H1 (cell line): ENCODE measurements around the gene PGBD5. TPM values are rescaled to one million over a fixed set of nuclear protein-coding genes. Genes with fewer than 3 reads are reported as not detected.

Experiments used
- CTCF ChIA-PET: fragments of 300-600 bp; sonication (Branson Sonifier 250); formaldehyde crosslinking; loops from one replicate; lab custom pipeline; 2021; ENCODE audit not compliant: partially characterized antibody; lab: Charles Lee
- POLR2A ChIA-PET: fragments of 300-600 bp; sonication (Branson Sonifier 250); formaldehyde crosslinking; loops from one replicate; lab custom pipeline; 2021; ENCODE audit warnings: inconsistent platforms; ENCODE audit not compliant: partially characterized antibody; lab: Charles Lee
- DNase-seq, 2 experiments: peaks; one replicate each; pipeline versions ENCODE4 v3.0.0 to v3.0.0-alpha.2; 2010 to 2022; ENCODE audit warnings: low spot score in 2 of 2, low read depth in 1 of 2, mixed read lengths in 1 of 2
- FAIRE-seq: peaks from 2 replicates; lab custom pipeline; 2011; peaks lifted over from hg19 to GRCh38; lab: Jason Lieb, UNC
- H2AFZ ChIP-seq: 2 replicates; pipeline ENCODE4 v1.8.1; 2012; ENCODE audit warnings: low read length, inconsistent platforms
- H2AK5ac ChIP-seq: 2 replicates; pipeline ENCODE4 v1.6.1; 2013; ENCODE audit warnings: low read depth, low read length
- H2BK120ac ChIP-seq: replicated peaks from 2 replicates; pipeline ENCODE3; 2013; ENCODE audit warnings: low read depth, low read length, inconsistent platforms
- H2BK12ac ChIP-seq: 2 replicates; pipeline ENCODE4 v1.6.1; 2013; ENCODE audit warnings: low read depth, low read length
- H2BK15ac ChIP-seq: 2 replicates; pipeline ENCODE4 v1.6.1; 2013; ENCODE audit warnings: low read length
- H2BK20ac ChIP-seq: 2 replicates; pipeline ENCODE4 v1.6.1; 2013; ENCODE audit warnings: low read length
- H2BK5ac ChIP-seq: 2 replicates; pipeline ENCODE4 v1.6.1; 2013; ENCODE audit warnings: low read depth, low read length
- H3K14ac ChIP-seq: 2 replicates; pipeline ENCODE4 v1.6.1; 2013; ENCODE audit warnings: inconsistent platforms; ENCODE audit not compliant: insufficient read length
- H3K18ac ChIP-seq: 2 replicates; pipeline ENCODE4 v1.6.1; 2013; ENCODE audit warnings: low read length; ENCODE audit errors: extremely low read depth
- H3K23ac ChIP-seq: 2 replicates; pipeline ENCODE4 v1.6.1; 2013; ENCODE audit warnings: inconsistent platforms; ENCODE audit not compliant: insufficient read length
- H3K23me2 ChIP-seq: 2 replicates; pipeline ENCODE4 v1.6.1; 2013; ENCODE audit warnings: low read depth, low read length
- H3K27ac ChIP-seq: 2 replicates; pipeline ENCODE4 v1.6.1; 2011; ENCODE audit warnings: low read depth, low read length, inconsistent platforms
- H3K27me3 ChIP-seq, 4 experiments: replicated peaks in 1 of 4; 1 replicate in 1 of 4; 2 replicates in 3 of 4; pipeline versions ENCODE4 v1.6.1 to v1.8.1; 2011 to 2013; ENCODE audit warnings: low read length in 3 of 4, mild to moderate bottlenecking in 3 of 4, inconsistent platforms in 2 of 4, mixed read lengths in 2 of 4, moderate library complexity in 1 of 4; ENCODE audit not compliant: control insufficient read depth in 3 of 4, insufficient read depth in 3 of 4; ENCODE audit errors: extremely low read depth in 1 of 4
- H3K36me3 ChIP-seq, 4 experiments: 2 replicates each; pipeline versions ENCODE4 v1.6.1 to v1.8.1; 2011 to 2013; ENCODE audit warnings: mild to moderate bottlenecking in 4 of 4, low read length in 3 of 4, moderate library complexity in 2 of 4, control low read depth in 1 of 4, inconsistent platforms in 1 of 4; ENCODE audit not compliant: insufficient read depth in 4 of 4, control insufficient read depth in 2 of 4
- H3K4ac ChIP-seq: replicated peaks from 2 replicates; pipeline ENCODE3; 2013; ENCODE audit warnings: low read length, low read depth, mixed read lengths, inconsistent platforms; ENCODE audit not compliant: insufficient read length
- H3K4me1 ChIP-seq, 4 experiments: replicated peaks in 1 of 4; 1 replicate in 1 of 4; 2 replicates in 3 of 4; pipeline versions ENCODE4 v1.6.1 to v1.8.1; 2011 to 2013; ENCODE audit warnings: low read length in 3 of 4, inconsistent platforms in 2 of 4, mixed read lengths in 1 of 4; ENCODE audit not compliant: insufficient read depth in 4 of 4, control insufficient read depth in 3 of 4
- H3K4me2 ChIP-seq, 2 experiments: 2 replicates each; pipeline versions ENCODE4 v1.6.1 to v1.8.1; 2011 to 2013; ENCODE audit warnings: low read depth in 2 of 2, low read length in 2 of 2, control low read depth in 1 of 2, inconsistent platforms in 1 of 2, mild to moderate bottlenecking in 1 of 2; ENCODE audit not compliant: insufficient read depth in 1 of 2
- H3K4me3 ChIP-seq, 4 experiments: fragments of 200-600, 300-600 bp in 1 of 4; sonication (generic), shearing (Covaris generic), sonication (Bioruptor Twin) in 1 of 4; 2 replicates each; pipeline versions ENCODE4 v1.5.1 to v1.8.1; 2011 to 2016; ENCODE audit warnings: low read length in 4 of 4, low read depth in 3 of 4, control low read depth in 2 of 4, inconsistent platforms in 2 of 4, mild to moderate bottlenecking in 2 of 4, mixed read lengths in 1 of 4, moderate library complexity in 1 of 4; ENCODE audit not compliant: insufficient read depth in 2 of 4; ENCODE audit errors: extremely low read depth in 1 of 4
- H3K56ac ChIP-seq: replicated peaks from 2 replicates; pipeline ENCODE3; 2013; ENCODE audit warnings: low read depth, mild to moderate bottlenecking, mixed read lengths, low read length, inconsistent platforms; ENCODE audit not compliant: insufficient read length
- H3K79me1 ChIP-seq: 2 replicates; pipeline ENCODE4 v1.6.1; 2013; ENCODE audit warnings: low read depth, low read length, control low read depth
- H3K79me2 ChIP-seq, 2 experiments: 2 replicates each; pipeline versions ENCODE4 v1.6.1 to v1.8.1; 2012 to 2013; ENCODE audit warnings: low read length in 2 of 2, mild to moderate bottlenecking in 2 of 2, inconsistent platforms in 1 of 2; ENCODE audit not compliant: insufficient read depth in 2 of 2, control insufficient read depth in 1 of 2
- H3K9ac ChIP-seq, 4 experiments: replicated peaks in 1 of 4; 1 replicate in 1 of 4; 2 replicates in 3 of 4; pipeline versions ENCODE4 v1.6.1 to v1.8.1; 2011 to 2013; ENCODE audit warnings: low read depth in 3 of 4, low read length in 3 of 4, control low read depth in 2 of 4, mild to moderate bottlenecking in 2 of 4, moderate library complexity in 2 of 4, inconsistent platforms in 1 of 4; ENCODE audit errors: extremely low read depth in 1 of 4
- H3K9me3 ChIP-seq, 2 experiments: 2 replicates each; pipeline versions ENCODE4 v1.6.1 to v1.8.1; 2012 to 2013; ENCODE audit warnings: mild to moderate bottlenecking in 2 of 2, moderate library complexity in 2 of 2, control low read depth in 1 of 2, inconsistent platforms in 1 of 2, low read depth in 1 of 2, low read length in 1 of 2, mixed read lengths in 1 of 2; ENCODE audit not compliant: insufficient read depth in 2 of 2
- H4K20me1 ChIP-seq, 2 experiments: replicated peaks in 1 of 2; 2 replicates each; pipeline versions ENCODE3 to v1.8.1; 2011 to 2013; ENCODE audit warnings: inconsistent platforms in 2 of 2, low read length in 2 of 2, mild to moderate bottlenecking in 1 of 2; ENCODE audit not compliant: insufficient read depth in 2 of 2, control insufficient read depth in 1 of 2
- H4K5ac ChIP-seq: 2 replicates; pipeline ENCODE4 v1.6.1; 2013; ENCODE audit warnings: low read length, low read depth, mixed read lengths, inconsistent platforms; ENCODE audit not compliant: insufficient read length
- H4K8ac ChIP-seq: 2 replicates; pipeline ENCODE4 v1.8.0; 2013; ENCODE audit warnings: mild to moderate bottlenecking, moderate library complexity, low read length, inconsistent platforms; ENCODE audit not compliant: insufficient read depth; ENCODE audit errors: extremely low read depth
- H4K91ac ChIP-seq: replicated peaks from 2 replicates; pipeline ENCODE3; 2013; ENCODE audit warnings: low read length, mixed read lengths, inconsistent platforms; ENCODE audit not compliant: insufficient read length
- BCL11A ChIP-seq, 2 experiments: IDR thresholded peaks; one replicate each; pipeline ENCODE4 v1.6.1; 2011; ENCODE audit warnings: low read depth in 2 of 2, low read length in 2 of 2, mild to moderate bottlenecking in 2 of 2
- CBX5 ChIP-seq: fragments of 300-800, 300-1000 bp; sonication (generic); IDR thresholded peaks from 2 replicates; pipeline ENCODE4 v1.7.1; 2016; ENCODE audit warnings: antibody characterized with exemption, low read length, low read depth
- EGR1 ChIP-seq: IDR thresholded peaks from 2 replicates; pipeline ENCODE4 v1.6.1; 2011; ENCODE audit warnings: low read depth, low read length, borderline replicate concordance
- EP300 ChIP-seq, 2 experiments: IDR thresholded peaks; 1 replicate in 1 of 2; 2 replicates in 1 of 2; pipeline ENCODE4 v1.6.1; 2011 to 2012; ENCODE audit warnings: low read depth in 2 of 2, low read length in 2 of 2, mild to moderate bottlenecking in 2 of 2, borderline replicate concordance in 1 of 2, inconsistent platforms in 1 of 2, moderate library complexity in 1 of 2
- GABPA ChIP-seq: IDR thresholded peaks from 2 replicates; pipeline ENCODE4 v1.6.1; 2011; ENCODE audit warnings: mild to moderate bottlenecking, low read length, moderate library complexity, borderline replicate concordance; ENCODE audit not compliant: insufficient read depth
- KDM5A ChIP-seq: fragments of 200-600 bp; IDR thresholded peaks from 2 replicates; pipeline ENCODE4 v1.7.1; 2012; ENCODE audit warnings: mild to moderate bottlenecking, low read length, inconsistent platforms, mixed read lengths
- RAD21 ChIP-seq, 2 experiments: IDR thresholded peaks in 1 of 2; conservative IDR thresholded peaks in 1 of 2; 2 replicates each; pipeline ENCODE4 v1.6.1; 2011; ENCODE audit warnings: low read depth in 2 of 2, low read length in 2 of 2, improper control_type of control experiment in 1 of 2, inconsistent platforms in 1 of 2, mild to moderate bottlenecking in 1 of 2, moderate library complexity in 1 of 2
- RXRA ChIP-seq: IDR thresholded peaks from 2 replicates; pipeline ENCODE4 v1.6.1; 2011; ENCODE audit warnings: low read depth, mild to moderate bottlenecking, low read length, moderate library complexity; ENCODE audit not compliant: insufficient read depth
- SIN3A ChIP-seq, 2 experiments: IDR thresholded peaks in 1 of 2; conservative IDR thresholded peaks in 1 of 2; 2 replicates each; pipeline ENCODE4 v1.6.1; 2011 to 2012; ENCODE audit warnings: low read length in 2 of 2, improper control_type of control experiment in 1 of 2, low read depth in 1 of 2, mild to moderate bottlenecking in 1 of 2
- TEAD4 ChIP-seq: IDR thresholded peaks from 2 replicates; pipeline ENCODE4 v1.6.1; 2012; ENCODE audit warnings: low read depth, low read length, inconsistent platforms, mixed read lengths
- WGBS, 2 experiments: shearing (Covaris generic) in 1 of 2; methylation state at CpG; one replicate each; pipeline versions ENCODE4 v1.1.6 to v1.1.7; 2013 to 2015; ENCODE audit warnings: low lambda C conversion rate in 2 of 2, mixed read lengths in 2 of 2, inconsistent platforms in 1 of 2, low coverage in 1 of 2, missing lambda C conversion rate in 1 of 2; ENCODE audit not compliant: insufficient replicate concordance in 2 of 2, insufficient coverage in 1 of 2, insufficient read length in 1 of 2; ENCODE audit errors: extremely low coverage in 1 of 2, missing lambda C conversion rate in 1 of 2; 5-methylcytosine and 5-hydroxymethylcytosine counted together
- polyA plus RNA-seq, 7 experiments: library from polyadenylated mRNA; depleted of rRNA in 3 of 7; stranded (reverse) in 5 of 7; unstranded in 2 of 7; fragments of >200 nt in 5 of 7; fragments of 200-250 nt in 2 of 7; gene quantifications; 1 replicate in 5 of 7; 2 replicates in 1 of 7; 4 replicates in 1 of 7; pipeline versions ENCODE4 v1.2.1 to v1.2.3, GENCODE V29; 2011 to 2013; ENCODE audit warnings: missing spikeins in 2 of 7, mixed read lengths in 2 of 7
- total RNA-seq: library from RNA; stranded (reverse); fragmentation: NEBNext Ultra II Directional; extraction: Animal tissue kit (Norgen Biotek cat#: 25700); gene quantifications from 2 replicates; pipeline ENCODE4 v1.2.1, GENCODE V29; 2021
- TF ChIP-seq, protein P1 (sequence below): IDR thresholded peaks from 2 replicates; pipeline ENCODE4 v1.6.1; 2012; ENCODE audit warnings: inconsistent platforms

PGBD5 gene
- total and polyA plus RNA-seq, 2 of the 8 experiments (the other 6 are each of a cell fraction or from before 2014, with no cell fraction given): 16.3 to 18.4 TPM

DNA sequence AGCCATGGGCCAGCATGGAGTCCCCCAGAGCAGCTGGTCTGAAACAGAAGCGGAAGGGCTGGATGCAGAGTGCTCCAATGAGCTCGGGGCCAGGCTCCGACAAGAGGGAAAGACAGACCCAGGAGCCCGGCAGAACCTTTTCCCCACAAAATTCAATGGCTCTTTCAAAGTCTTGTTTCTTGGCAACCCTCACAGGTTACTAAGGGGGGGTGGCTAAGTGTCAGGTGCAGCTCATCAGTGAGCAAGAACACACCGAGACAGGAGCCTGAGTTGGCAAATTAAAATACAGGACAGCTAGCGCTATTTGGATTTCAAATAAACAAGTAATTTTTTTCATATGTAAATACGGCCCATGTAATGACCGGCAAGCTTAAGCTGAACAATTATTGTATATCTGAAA lies 27.3 kb downstream of the PGBD5 start:
- H3K23me2 ChIP-seq: peaks cover 2% of the 10 kb centered on the region; the same call in 1 of the 2 replicates
- no peak overlapping the region for H2BK12ac ChIP-seq
- DNase-seq: no peak
- no peak for FAIRE-seq
- no peaks in the 10 kb centered on the region for H3K9me3 ChIP-seq
- H2BK5ac ChIP-seq: no peak overlapping the region
- H3K9ac ChIP-seq: no peak overlapping the region
- H3K36me3 ChIP-seq: no peaks in the 10 kb centered on the region
- no peak overlapping the region for H4K5ac ChIP-seq
- CTCF ChIA-PET: interaction anchor here (0.9 to 2.3 kb wide), 5 partner anchors 11 to 168 kb away, joined by 3 to 9 read pairs (median 3); no protein-coding TSS in a partner anchor
- TF ChIP-seq, protein P1, sequence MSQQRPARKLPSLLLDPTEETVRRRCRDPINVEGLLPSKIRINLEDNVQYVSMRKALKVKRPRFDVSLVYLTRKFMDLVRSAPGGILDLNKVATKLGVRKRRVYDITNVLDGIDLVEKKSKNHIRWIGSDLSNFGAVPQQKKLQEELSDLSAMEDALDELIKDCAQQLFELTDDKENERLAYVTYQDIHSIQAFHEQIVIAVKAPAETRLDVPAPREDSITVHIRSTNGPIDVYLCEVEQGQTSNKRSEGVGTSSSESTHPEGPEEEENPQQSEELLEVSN: no peak
- no peak for TF ChIP-seq RAD21 (IDR thresholded peaks at IDR 0.05 in 1 of 2, conservative IDR thresholded peaks at IDR 0.05 in 1 of 2; ENCODE audit: low read depth in 2 of 2, low read length in 2 of 2)
- TF ChIP-seq BCL11A (IDR thresholded peaks at IDR 0.05; ENCODE audit: low read depth in 2 of 2, low read length in 2 of 2): no peak
- no peak for TF ChIP-seq EP300 (IDR thresholded peaks at IDR 0.05; ENCODE audit: borderline replicate concordance in 1 of 2, low read depth in 2 of 2, low read length in 2 of 2)
- no peak for TF ChIP-seq KDM5A
- TF ChIP-seq CBX5: no peak
- TF ChIP-seq RXRA: no peak
- TF ChIP-seq EGR1: no peak
- no peak for TF ChIP-seq GABPA
- no peak for TF ChIP-seq TEAD4
- no peak for TF ChIP-seq SIN3A (conservative IDR thresholded peaks at IDR 0.05 in 1 of 2, IDR thresholded peaks at IDR 0.05 in 1 of 2; ENCODE audit: low read depth in 1 of 2, low read length in 2 of 2)
- H3K23ac ChIP-seq: no peak overlapping the region
- H2AK5ac ChIP-seq: no peak overlapping the region
- H4K91ac ChIP-seq: no peak overlapping the region
- POLR2A ChIA-PET: interaction anchor here (2.1 kb wide), 1 partner anchor 27 kb away, joined by 5 read pairs; the partner anchor contains the start of gene PGBD5
- H3K27me3 ChIP-seq: no peaks in the 10 kb centered on the region
- peaks cover 6 to 20% of the 10 kb centered on the region in 2 experiments for H4K20me1 ChIP-seq
- no peak overlapping the region for H4K8ac ChIP-seq
- H3K79me1 ChIP-seq: peaks cover 3% of the 10 kb centered on the region; the same call in 1 of the 2 replicates
- H3K4me1 ChIP-seq: peaks cover 0 to 27% (median 12%) of the 10 kb centered on the region in 4 experiments; a peak in 6 of 7 replicates
- H2BK120ac ChIP-seq: no peak overlapping the region
- H2AFZ ChIP-seq: no peak overlapping the region
- H2BK20ac ChIP-seq: no peak overlapping the region
- H3K14ac ChIP-seq: no peak overlapping the region
- H3K4me2 ChIP-seq: no peak overlapping the region
- H3K18ac ChIP-seq: no peak overlapping the region
- no peak overlapping the region for H3K56ac ChIP-seq
- WGBS, 2 experiments: 88% methylated on average over 8 of the region's 8 CpGs; no CpG with 5 or more reads in 1 of the 2 experiments
- H3K4me3 ChIP-seq: no peak overlapping the region
- H3K79me2 ChIP-seq: peaks cover 0 to 39% of the 10 kb centered on the region in 2 experiments; a peak in 2 of 4 replicates
- H2BK15ac ChIP-seq: no peak overlapping the region
- no peak overlapping the region for H3K27ac ChIP-seq
- H3K4ac ChIP-seq: no peak overlapping the region
